Forelimb muscle (tissue), 1 donor: Measurements from ENCODE around the gene SH3BP5L. TPM values are rescaled to one million over a fixed set of nuclear protein-coding genes. Genes with fewer than 3 reads are reported as not detected.
A peak's percentile ranks its signal among the peaks of the same experiment; 100 is the strongest.
"Not testable (repeated sequence)": the region's sequence is repeated elsewhere in the genome, so short reads cannot be mapped to it uniquely, and the experiment has no call there.

ENCODE experiments used
- DNase-seq: peaks from one replicate; pipeline ENCODE4 v3.0.0-alpha.2; 2013; ENCODE audit warnings: low read depth
- polyA plus RNA-seq: library from polyadenylated mRNA; unstranded; fragments of 120-200 nt; gene quantifications from one replicate; pipeline ENCODE4 v1.2.1, GENCODE V29; 2013; ENCODE audit not compliant: insufficient read length

The SH3BP5L gene
- polyA plus RNA-seq, 1 donor, result 17.9 TPM

GRCh38 chr1:248851390-248851789, 25.7 kb upstream of the SH3BP5L start:
- no peak for DNase-seq

GRCh38 chr1:248850536-248851251, 25.0 kb upstream of the SH3BP5L start:
- no peak for DNase-seq

- no peak for DNase-seq
These were observed 24.4 kb upstream of the SH3BP5L start for GRCh38 chr1:248850124-248850523.

- DNase-seq, result no peak
These were observed 23.9 kb upstream of the SH3BP5L start for GRCh38 chr1:248849637-248850036.

GRCh38 chr1:248849152-248849551, 23.4 kb upstream of the SH3BP5L start:
- no peak for DNase-seq

- no peak for DNase-seq
These were observed 22.9 kb upstream of the SH3BP5L start for GRCh38 chr1:248848602-248849001.

- no peak for DNase-seq
These were observed 22.3 kb upstream of the SH3BP5L start for GRCh38 chr1:248847956-248848561.

- no peak for DNase-seq
These were observed 21.7 kb upstream of the SH3BP5L start for GRCh38 chr1:248847181-248847955.

GRCh38 chr1:248844526-248844925, 18.8 kb upstream of the SH3BP5L start:
- no peak for DNase-seq

GRCh38 chr1:248843687-248844086, 18.0 kb upstream of the SH3BP5L start:
- DNase-seq, result no peak

- DNase-seq, result no peak
These were observed 17.1 kb upstream of the SH3BP5L start for GRCh38 chr1:248842781-248843331.

- no peak for DNase-seq
These were observed 16.1 kb upstream of the SH3BP5L start for GRCh38 chr1:248841702-248842395.

- no peak for DNase-seq
These were observed 15.2 kb upstream of the SH3BP5L start for GRCh38 chr1:248840946-248841345.

GRCh38 chr1:248839168-248839555, 13.4 kb upstream of the SH3BP5L start:
- DNase-seq, result no peak

GRCh38 chr1:248838357-248839167, 12.8 kb upstream of the SH3BP5L start:
- DNase-seq, result no peak

GRCh38 chr1:248837781-248838356, 12.2 kb upstream of the SH3BP5L start, which contains the start of gene ZNF672:
Gene ZNF672 (plus strand): TSS chr1:248838224. CDS start chr1:248847275, 9,051 bp downstream.
- DNase-seq, result peak; percentile 96

- no peak for DNase-seq
These were observed 11.5 kb upstream of the SH3BP5L start for GRCh38 chr1:248837045-248837780.

- no peak for DNase-seq
These were observed 8.7 kb upstream of the SH3BP5L start for GRCh38 chr1:248834343-248834940.

- no peak for DNase-seq
These were observed 6.1 kb upstream of the SH3BP5L start for GRCh38 chr1:248831842-248832241.

GRCh38 chr1:248830718-248831017, 5.0 kb upstream of the SH3BP5L start:
- not testable (repeated sequence) for DNase-seq
